HG03520 (cell line): ENCODE data around the gene FRMD4A.

Source experiments
- ATAC-seq: cut with Tn5 transposase; IDR thresholded peaks from one replicate; pipeline ENCODE4 v1.9.1; 2021; ENCODE audit warnings: mild to moderate bottlenecking, moderate library complexity; ENCODE audit not compliant: unreplicated experiment

FRMD4A gene

DNA sequence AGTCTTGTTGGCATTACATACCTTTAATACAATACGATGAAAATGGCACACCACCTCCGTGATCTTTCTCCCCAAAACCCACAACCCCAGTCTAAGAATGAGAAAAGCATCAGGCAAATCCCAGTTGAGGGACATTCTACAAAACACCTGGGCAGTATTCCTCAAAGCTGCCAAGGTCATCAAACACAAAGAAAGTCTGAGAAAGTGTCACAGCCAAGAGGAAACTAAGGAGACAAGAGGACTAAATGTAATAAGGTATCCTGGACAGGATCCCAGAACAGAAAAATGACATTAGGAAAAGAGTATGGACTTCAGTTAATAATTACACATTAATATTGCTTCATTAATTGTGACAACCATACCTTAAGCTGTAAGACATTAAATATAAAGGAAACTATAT lies 14.5 kb upstream of the FRMD4A start:
- ATAC-seq = no peak

DNA sequence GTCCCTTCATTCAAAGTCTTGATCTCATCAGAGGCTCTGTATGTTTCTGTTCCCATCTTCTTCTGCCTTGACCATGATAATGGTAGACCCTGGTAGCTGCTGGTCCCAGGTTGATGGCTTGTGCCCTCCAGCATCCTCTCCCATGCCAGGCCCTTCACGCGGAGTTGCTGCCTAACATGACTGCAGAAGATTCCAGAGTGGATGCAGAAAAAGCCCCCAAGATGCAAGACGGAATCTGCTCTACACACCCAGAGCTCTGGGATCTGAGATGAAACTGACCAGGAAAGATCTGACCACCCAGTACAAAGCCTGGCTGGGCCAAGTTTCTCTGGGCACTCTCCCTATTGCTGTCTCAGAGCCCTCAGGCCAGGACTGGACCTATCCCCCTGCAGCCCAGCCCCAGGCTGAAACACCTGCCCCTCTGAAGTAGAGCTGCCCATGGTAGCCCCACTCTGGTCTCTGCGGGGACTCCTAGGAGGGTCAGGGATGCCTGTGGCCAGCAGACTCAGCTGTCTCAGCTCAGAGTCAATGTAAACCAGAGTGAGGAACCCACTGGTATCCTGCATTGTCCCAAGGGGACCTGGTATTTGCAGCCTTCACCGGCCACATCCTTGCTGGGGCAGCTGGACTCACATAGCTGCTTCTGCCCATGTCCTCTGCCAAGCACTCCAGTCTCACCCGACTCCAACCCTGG lies 9.5 kb upstream of the FRMD4A start:
- ATAC-seq = no peak

DNA sequence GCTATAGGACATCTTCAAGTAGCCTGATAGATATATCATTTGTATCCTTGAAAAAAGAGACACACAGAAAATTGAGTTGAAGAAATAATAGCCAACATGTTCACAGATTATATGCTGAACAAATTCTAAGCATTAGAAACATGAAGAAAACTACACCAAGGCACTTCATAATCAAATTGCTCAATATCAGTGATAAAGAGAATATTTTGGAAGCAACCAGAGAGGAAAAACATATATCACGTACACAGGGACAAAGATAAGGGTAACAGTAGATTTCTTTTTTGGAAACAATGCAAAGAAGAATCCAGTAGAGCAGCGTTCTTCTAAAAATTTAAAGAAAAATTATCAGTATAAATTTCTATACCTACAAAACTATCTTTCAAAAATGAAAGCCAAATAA lies 6.0 kb upstream of the FRMD4A start:
- no peak for ATAC-seq

DNA sequence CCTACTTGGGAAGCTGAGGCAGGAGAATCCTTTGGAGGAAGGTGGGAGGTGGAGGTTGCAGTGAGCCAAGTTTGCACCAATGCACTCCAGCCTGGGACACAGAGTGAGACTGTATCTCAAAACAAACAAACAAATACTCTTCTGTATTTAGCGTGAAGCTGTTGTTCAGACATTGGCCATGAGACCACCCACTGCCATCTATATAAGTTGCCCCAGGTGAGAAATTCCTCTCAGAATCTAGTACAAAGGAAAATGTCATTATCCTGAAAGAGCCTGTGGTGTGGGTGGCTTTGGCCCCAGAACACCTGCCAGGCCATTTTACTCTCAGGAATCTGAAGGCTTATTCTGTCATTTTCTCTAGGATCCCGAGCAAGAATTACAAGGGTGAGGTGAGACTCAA lies 4.0 kb upstream of the FRMD4A start:
- no peak for ATAC-seq

DNA sequence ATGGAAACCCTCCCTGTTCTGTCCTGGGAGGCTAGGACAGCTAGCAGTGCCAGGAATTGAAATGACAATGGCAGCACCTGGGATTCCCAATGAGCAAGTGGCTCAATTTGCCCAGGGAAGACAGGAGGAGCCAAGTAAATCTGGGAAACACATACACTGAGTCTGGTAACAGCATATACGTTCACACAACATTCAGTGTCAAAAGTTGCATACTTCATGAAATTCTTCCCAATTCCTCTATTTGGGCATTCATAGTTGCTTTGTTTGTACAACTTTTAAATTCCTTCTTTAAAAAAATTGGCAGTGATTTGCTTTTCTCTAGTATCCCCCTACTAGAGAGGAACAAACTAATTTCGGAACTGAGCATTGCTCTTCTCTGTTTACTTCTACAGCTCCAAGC lies 2.9 kb upstream of the FRMD4A start:
- ATAC-seq = no peak

DNA sequence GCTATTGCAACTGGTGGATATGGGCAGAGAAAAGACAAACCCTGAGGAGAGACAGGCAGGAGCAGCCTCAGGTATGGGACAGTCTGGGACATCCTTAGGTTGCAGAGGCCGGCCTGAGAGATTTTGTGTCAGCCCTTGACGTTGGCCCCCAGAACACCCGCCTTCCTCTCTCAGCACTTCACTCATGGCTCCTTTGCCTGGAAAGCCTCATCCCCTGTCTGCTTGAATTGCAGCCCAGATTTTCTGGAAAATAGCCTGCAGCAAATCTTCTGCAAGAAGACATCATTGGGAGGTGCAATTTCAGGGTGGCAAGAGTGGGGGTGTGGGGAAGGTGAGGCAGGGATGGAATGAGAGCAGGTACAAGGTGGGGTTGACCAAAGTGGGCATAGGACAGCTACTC lies 2.2 kb upstream of the FRMD4A start:
- ATAC-seq = no peak

DNA sequence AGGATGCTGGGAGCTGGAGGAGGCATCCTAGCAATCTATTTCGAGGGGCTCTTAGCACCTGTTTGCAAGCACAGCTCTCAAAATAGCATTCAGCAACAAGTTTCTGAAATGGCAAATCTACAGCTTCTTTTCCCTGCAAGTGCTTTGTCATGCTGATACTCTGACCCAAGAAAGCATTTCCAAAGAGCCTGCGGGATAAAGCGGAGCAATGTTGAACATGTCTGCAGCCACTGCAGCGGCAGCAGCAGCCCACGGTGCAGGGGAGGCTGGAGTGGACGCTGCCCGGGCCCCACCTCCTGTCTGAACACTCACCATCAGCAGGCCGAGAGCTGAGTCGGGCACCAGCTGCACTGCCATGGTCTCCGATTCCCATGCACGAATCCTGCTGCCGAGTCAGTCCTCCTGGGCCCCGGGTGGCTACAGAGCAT lies 964 bp downstream of the FRMD4A start:
- no peak for ATAC-seq

DNA sequence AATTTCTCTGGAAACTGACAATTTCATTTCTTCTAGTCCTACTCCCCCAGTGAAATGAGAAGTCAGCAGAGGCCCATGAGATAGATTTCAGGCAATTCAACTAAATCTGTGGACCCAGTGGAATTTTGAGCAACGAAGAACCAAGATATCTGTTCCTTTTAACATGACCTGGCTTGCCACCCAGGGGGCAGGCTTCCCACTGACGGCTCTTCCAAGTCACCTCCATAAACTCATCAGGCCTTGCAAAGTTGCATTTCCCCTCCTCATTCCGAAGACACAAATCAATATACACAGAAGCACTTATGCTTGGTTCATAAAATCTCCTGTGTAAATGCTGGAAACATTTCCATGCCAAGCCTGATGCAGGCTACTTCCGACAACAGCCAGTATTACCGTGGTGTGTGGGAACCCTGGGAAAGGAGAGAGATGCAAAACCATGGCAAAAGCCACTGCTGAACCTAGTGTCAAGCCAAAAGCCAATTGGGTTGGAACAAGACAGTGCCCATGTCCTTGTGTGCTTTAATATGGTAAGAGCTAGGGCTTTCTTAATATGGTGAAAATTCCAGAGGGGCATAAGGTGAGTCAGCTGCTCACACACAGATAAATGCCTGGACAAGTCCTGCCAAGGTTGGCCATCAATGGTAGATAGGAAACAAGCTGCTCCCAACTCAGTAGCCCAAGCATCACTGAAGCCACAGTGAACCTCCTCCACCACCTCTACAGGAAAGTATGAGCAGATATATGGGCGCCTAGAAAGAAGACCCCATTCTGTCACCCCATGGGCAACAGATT lies 1.6 kb downstream of the FRMD4A start:
- no peak for ATAC-seq

DNA sequence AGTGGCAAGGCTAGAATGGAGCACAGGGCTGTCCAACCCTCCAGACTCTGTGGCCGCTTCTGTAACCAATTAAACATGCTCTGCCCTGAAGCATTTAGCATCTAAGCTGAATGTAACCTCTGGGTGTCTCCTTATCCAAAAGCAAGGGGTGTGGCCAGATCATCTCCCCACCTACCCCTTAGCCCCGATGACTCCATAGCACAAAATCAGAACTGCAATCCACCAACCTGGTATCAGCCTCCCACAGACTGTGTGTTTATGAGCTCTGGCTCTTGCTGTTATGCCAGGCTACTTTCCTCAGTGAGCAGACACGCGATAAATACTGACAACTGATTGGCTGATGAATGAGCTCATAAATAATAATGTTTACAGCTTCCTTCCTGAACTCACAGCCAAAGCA lies 3.2 kb downstream of the FRMD4A start:
- ATAC-seq = no peak

DNA sequence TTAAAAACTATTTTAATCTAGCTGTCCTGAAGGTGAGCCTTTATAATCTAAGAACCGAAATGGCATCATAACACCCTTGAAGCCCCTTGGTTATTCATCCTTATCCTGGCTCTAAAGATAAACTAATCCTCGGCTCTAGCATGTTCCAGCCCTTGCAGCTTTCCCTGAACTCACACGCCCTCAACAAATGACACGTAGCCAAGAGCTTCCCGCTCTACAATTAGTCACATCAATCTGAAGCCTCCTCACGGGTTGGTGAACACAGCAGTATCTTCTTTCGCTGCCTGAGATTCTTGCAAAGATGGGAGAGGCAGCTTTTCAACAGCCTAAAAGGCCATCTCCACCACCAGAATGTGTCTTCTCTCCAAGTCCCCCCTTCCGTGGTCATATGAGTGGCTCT lies 4.1 kb downstream of the FRMD4A start:
- no peak for ATAC-seq

DNA sequence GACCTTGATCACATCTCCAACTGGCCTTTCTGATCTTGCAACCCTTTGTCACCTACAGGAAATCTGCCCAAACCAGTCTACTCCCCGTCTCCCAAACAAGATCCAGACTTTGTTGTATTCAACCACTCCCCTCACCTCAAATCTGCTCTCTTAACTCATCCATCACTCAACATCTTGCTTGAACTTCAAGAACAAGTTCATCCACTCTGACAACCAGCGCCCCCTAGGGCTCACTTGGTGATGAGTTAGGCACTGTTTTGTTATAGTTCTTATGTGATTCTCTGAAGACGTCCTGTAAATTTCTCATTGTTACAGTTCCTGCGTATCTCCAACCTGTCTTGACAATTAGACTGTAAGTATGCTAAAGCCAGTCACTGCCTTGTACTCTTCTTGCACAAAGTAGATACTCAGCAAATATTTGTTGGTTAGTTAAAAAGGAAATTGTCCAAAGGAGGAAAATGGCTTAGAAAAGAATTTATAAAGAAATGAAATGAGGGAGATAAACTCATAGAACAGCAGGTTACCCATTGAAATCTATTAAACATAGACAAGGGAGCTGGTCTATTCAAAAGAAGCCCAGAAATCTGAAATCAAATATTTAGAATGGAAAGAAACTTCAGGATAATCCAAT lies 5.3 kb downstream of the FRMD4A start:
- no peak for ATAC-seq

DNA sequence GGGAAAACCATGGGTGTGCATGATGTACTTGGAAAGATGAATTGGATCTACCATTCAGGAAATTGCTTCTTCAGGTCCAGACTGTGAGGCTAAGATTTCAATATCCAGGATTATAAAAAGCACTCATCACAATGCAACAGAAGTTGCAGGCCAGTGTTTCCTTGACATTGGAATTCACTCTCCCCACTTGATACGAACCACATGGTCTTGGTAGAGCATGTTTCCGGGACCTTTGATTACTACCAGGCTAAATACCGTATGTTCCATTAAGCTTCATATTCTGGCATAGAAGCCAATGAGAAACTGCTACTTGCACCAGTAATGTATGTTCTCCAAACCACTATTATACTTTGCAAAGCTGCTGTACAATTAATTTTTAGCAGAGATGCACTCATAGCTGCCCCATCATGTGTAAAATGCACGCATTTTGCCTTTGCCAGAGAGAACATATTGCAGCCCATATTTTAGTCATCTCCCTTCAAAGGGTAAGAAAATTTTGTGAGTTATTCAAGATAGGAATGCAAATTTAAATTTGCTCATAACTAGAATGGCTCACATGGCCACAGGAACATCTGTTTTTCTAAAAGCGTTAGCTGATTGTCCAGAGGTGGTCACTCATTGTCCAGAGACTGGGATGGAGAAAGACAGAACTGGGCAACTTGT lies 8.1 kb downstream of the FRMD4A start:
- no peak for ATAC-seq

DNA sequence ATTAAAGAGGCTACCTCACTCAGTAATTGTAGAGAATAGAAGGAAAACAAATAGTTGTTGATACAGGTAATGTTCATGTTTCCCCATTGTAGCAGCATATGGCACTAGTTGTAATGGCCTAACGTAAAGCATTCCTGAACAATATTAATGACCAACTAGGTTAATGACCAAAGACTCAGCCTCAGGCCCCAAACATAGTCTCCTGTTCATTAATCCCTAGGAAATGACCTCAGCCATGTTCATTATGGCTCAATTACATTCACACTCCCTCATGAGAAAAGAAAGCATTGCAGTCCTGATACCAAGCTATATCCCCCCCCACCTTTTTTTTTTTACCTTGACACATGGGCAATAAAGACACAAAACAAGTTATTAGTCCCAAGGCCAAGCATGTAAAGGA lies 12.7 kb downstream of the FRMD4A start:
- ATAC-seq = no peak

DNA sequence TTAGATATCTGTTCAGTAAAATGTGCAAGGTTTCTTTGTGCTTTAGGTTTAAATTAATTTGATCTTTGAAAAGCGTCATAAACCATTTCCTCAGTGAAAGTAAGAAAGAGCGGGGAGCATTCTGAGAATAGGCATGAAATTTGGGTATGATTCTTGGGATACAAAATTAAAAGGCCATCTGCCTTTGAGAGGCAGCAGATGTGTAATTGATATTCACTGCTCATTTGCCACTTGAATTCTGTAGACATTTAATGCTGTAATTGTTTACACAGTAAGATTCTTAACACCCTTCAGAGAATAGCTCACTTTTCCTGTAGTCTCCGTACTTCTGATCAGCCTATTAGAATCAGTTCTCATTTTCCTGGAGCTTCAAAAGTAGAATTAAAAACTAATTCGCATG lies 18.7 kb downstream of the FRMD4A start:
- no peak for ATAC-seq

DNA sequence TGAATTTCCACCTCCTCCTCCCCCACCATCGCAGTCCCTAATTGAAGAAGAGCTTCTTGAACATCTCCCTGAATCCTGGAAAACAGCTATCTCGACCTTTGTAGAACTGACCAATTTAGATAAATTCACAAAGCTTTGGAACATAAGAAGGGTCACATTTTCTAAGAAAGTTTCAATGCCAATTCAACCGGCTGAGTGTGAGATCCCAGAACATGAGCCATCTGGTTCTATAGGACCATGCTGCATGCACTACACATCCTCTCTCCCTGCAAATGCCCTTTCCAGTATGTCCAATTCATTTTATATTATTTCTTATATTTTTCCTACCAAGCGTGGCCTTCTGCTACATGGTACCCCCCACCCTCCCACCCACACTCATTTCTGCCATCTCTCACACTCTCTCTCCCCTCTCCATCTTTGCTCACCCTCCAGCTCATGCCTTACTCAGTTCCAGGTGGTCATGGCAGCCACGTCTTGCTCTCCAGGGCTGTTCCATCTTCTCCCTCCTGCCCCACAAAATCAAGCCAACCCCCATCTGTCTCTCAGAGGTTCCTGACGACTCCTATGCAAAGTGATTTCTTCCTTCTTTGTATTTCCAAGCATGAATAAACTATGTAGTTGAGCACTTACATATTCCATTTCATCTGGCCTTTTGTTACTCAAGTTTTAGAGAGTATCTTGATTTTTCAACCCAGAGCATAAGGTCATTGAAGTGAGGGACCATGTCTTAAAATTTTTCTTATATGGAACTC lies 19.3 kb downstream of the FRMD4A start:
- no peak for ATAC-seq

DNA sequence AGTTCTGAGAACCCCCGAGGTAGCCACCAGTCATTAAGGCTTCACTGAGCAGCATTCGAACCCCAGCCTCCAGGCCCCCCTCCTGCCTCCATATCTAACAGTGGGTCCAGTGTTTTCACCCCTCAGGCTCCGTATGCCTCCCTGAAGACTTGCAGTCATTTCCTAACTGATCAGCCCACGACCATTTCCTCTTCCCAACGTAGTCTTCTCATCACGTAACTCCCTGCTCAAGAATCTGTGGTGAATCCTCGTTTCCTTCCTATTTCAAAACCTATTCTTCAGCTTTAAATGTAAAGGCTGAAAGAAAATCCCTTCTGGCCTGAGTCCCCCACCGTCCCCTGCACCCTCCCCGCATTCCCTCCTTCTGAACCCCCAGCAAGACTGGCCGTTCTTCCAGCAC lies 21.1 kb downstream of the FRMD4A start:
- ATAC-seq = no peak

DNA sequence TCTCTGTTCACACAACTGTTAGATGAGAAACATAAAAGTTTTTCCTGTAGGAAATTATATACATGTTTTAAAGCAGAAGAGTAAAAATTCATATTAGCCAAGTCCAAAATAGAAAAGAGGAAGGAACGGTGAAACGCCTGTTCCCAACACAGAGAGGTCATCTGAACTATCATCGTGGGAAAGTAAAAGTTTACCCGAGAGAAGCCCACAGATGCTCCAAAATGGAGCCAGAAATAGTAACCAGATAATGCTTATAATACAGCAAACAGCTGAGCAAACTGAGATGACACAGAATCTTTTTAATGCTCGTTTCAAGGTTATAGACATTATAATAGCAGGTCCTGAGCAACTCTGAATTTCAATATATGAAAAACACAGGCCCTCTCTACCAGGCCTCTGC lies 24.5 kb downstream of the FRMD4A start:
- no peak for ATAC-seq

DNA sequence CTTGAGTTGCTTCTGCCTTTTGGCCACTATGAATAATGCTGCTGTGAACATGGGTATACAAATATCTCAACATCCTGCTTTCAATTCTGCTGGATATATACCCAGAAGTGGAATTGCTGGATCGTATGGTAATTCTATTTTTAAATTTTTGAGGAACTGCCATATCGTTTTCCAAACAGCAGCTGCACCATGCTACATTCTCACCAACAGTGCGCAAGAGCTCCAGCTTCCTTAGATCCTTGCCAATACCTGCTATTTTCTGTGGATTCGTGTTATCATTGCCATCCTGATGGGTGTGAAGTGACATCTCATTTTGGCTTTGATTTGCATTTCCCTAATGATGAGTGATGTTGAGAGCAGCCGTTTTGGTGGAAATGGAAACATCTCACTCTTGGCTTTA lies 26.7 kb downstream of the FRMD4A start:
- no peak for ATAC-seq

DNA sequence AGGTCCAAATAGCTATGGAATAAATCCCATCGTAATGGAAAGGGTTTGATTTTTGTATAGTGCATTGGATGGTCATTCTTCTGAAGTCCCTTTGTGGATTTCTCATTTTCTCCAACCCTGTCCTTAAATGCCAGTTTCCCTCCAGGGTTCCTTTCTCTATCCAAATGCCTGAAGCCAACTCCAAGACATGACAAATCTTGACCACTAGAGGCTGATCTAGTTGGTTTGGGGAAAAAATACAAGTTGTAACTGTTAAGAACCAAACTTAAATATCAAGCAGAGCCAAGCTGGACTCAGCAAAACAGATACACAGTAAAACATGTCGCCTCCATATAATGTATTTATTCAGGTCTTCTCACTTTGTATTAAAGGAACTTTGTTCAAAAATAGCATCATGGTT lies 28.7 kb downstream of the FRMD4A start:
- ATAC-seq = no peak

DNA sequence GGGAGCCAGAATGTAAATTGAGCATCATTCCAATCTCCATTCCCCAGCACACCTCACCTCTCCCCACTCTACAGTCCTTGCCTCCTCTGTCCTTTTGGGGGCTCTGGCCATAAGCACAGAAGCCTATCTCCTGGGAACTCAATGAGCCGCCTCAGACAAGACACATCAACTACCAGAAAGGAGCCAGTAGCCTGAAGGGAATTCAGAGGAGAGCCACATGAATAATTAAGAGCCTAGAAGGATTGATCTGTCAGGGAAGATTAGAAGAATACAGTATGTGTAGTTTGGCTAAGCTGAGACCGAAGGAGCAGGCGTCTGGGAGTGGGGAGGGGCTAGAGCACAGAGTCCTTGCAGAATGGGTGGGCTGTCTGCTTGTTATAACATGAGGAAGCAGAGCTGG lies 31.2 kb downstream of the FRMD4A start:
- no peak for ATAC-seq
